A172 (cell line): ENCODE data around the gene PRDM12. TPM values are rescaled to one million over a fixed set of nuclear protein-coding genes. Genes with fewer than 3 reads are reported as not detected.

ENCODE experiments used
- DNase-seq: peaks from one replicate; pipeline ENCODE4 v3.0.0-alpha.2; 2015; ENCODE audit warnings: low spot score
- total RNA-seq: library from RNA; depleted of rRNA; stranded (reverse); fragments of >200 nt; shearing (Covaris generic); gene quantifications from 2 replicates; pipeline ENCODE4 v1.2.3, GENCODE V29; 2014; rRNA removed

PRDM12 gene
- total RNA-seq, 1 experiment from 2014 or later = not detected

GRCh38 chr9:130720762-130721161 is 56.4 kb downstream of the PRDM12 start:
- DNase-seq = no peak

GRCh38 chr9:130728721-130729120 is 64.3 kb downstream of the PRDM12 start:
- DNase-seq = no peak

GRCh38 chr9:130729145-130729544 is 64.8 kb downstream of the PRDM12 start:
- no peak for DNase-seq

- no peak for DNase-seq
These were observed 67.0 kb downstream of the PRDM12 start for GRCh38 chr9:130731355-130731754.

- DNase-seq = no peak
These were observed 67.7 kb downstream of the PRDM12 start for GRCh38 chr9:130732136-130732535.

Other genes with a start within 250 kb of the PRDM12 start
- not detected in 2 replicates for gene ASS1, start 219.6 kb upstream of the PRDM12 start, total RNA-seq
- 0.02 TPM in 1 of 2 replicates, not detected in the other for gene FUBP3, start 85.0 kb upstream of the PRDM12 start, total RNA-seq
- 34.9 and 43.2 TPM in 2 replicates for gene EXOSC2, start 29.2 kb downstream of the PRDM12 start, total RNA-seq
- 6.8 and 13.1 TPM in 2 replicates for gene ABL1, start 170.7 kb downstream of the PRDM12 start, total RNA-seq
- not detected in 2 replicates for gene QRFP, start 232.2 kb downstream of the PRDM12 start, total RNA-seq